ENCODE data around the gene ALG14. TPM values are rescaled to one million over a fixed set of nuclear protein-coding genes. Genes with fewer than 3 reads are reported as not detected.
A peak's percentile ranks its signal among the peaks of the same experiment; 100 is the strongest.

ALG14 gene
- total RNA-seq, 1 donor from 2014 or later, result 0.74 TPM

GRCh38 chr1:95015076-95015475 is 57.7 kb downstream of the ALG14 start:
- no peak overlapping the region for H3K27ac ChIP-seq
- H3K36me3 ChIP-seq, result no peaks in the 10 kb centered on the region
- no peaks in the 10 kb centered on the region for H3K27me3 ChIP-seq
- TF ChIP-seq POLR2A (IDR thresholded peaks at IDR 0.05) (no peak), CTCF (IDR thresholded peaks at IDR 0.05) (no peak), POLR2AphosphoS5 (IDR thresholded peaks at IDR 0.05; ENCODE audit: insufficient read depth in 1 of 2, low read depth in 1 of 2) (no peak)
- H3K4me1 ChIP-seq, result peaks cover 31% of the 10 kb centered on the region
- no peak overlapping the region for H3K4me3 ChIP-seq
- intact Hi-C loops (cut with DNase I), result loop anchor here (5.0 kb wide), 1 partner anchor 88 kb away; the partner anchor contains the start of gene CNN3
- DNase-seq (ENCODE audit: extremely low spot score in 2 of 2), result no peak
- no peaks in the 10 kb centered on the region for H3K9me3 ChIP-seq

GRCh38 chr1:95013950-95014574 is 58.7 kb downstream of the ALG14 start:
- H3K4me1 ChIP-seq, result peaks cover 31% of the 10 kb centered on the region
- intact Hi-C loops (cut with DNase I), result no loop called here
- no peak for DNase-seq (ENCODE audit: extremely low spot score in 2 of 2)
- TF ChIP-seq CTCF (IDR thresholded peaks at IDR 0.05) (no peak), POLR2A (IDR thresholded peaks at IDR 0.05) (no peak), POLR2AphosphoS5 (IDR thresholded peaks at IDR 0.05; ENCODE audit: insufficient read depth in 1 of 2, low read depth in 1 of 2) (peak in 1 of 2 donors; percentile 35)
- H3K27me3 ChIP-seq, result no peaks in the 10 kb centered on the region
- H3K36me3 ChIP-seq, result no peaks in the 10 kb centered on the region
- no peaks in the 10 kb centered on the region for H3K9me3 ChIP-seq
- H3K4me3 ChIP-seq, result no peak overlapping the region
- H3K27ac ChIP-seq, result peak overlapping the region; percentile 47

GRCh38 chr1:95012389-95012788 is 60.4 kb downstream of the ALG14 start:
- Histone ChIP-seq H3K27ac (no peak overlapping the region), H3K36me3 (no peaks in the 10 kb centered on the region), H3K9me3 (no peaks in the 10 kb centered on the region), H3K27me3 (no peaks in the 10 kb centered on the region), H3K4me3 (no peak overlapping the region), H3K4me1 (peaks cover 25% of the 10 kb centered on the region)
- no peak for TF ChIP-seq CTCF (IDR thresholded peaks at IDR 0.05)
- no peak for TF ChIP-seq POLR2AphosphoS5 (IDR thresholded peaks at IDR 0.05; ENCODE audit: insufficient read depth in 1 of 2, low read depth in 1 of 2)
- no peak for TF ChIP-seq POLR2A (IDR thresholded peaks at IDR 0.05)
- intact Hi-C loops (cut with DNase I), result no loop called here
- no peak for DNase-seq (ENCODE audit: extremely low spot score in 2 of 2)

GRCh38 chr1:95010158-95010557 is 62.6 kb downstream of the ALG14 start:
- no peak overlapping the region for H3K27ac ChIP-seq
- H3K36me3 ChIP-seq, result no peaks in the 10 kb centered on the region
- intact Hi-C loops (cut with DNase I), result no loop called here
- no peaks in the 10 kb centered on the region for H3K27me3 ChIP-seq
- DNase-seq (ENCODE audit: extremely low spot score in 2 of 2), result no peak
- TF ChIP-seq CTCF (IDR thresholded peaks at IDR 0.05) (no peak), POLR2A (IDR thresholded peaks at IDR 0.05) (no peak), POLR2AphosphoS5 (IDR thresholded peaks at IDR 0.05; ENCODE audit: insufficient read depth in 1 of 2, low read depth in 1 of 2) (no peak)
- H3K4me3 ChIP-seq, result no peak overlapping the region
- H3K4me1 ChIP-seq, result peaks cover 27% of the 10 kb centered on the region
- no peaks in the 10 kb centered on the region for H3K9me3 ChIP-seq

- Histone ChIP-seq H3K4me3 (no peak overlapping the region), H3K27me3 (no peaks in the 10 kb centered on the region), H3K4me1 (peaks cover 15% of the 10 kb centered on the region), H3K36me3 (no peaks in the 10 kb centered on the region), H3K9me3 (no peaks in the 10 kb centered on the region), H3K27ac (no peak overlapping the region)
- DNase-seq (ENCODE audit: extremely low spot score in 2 of 2), result no peak
- intact Hi-C loops (cut with DNase I), result no loop called here
- TF ChIP-seq POLR2AphosphoS5 (IDR thresholded peaks at IDR 0.05; ENCODE audit: insufficient read depth in 1 of 2, low read depth in 1 of 2) (peak in 1 of 2 donors; percentile 60), CTCF (IDR thresholded peaks at IDR 0.05) (no peak), POLR2A (IDR thresholded peaks at IDR 0.05) (no peak)
Measured at GRCh38 chr1:95007687-95008086, 65.1 kb downstream of the ALG14 start.
